Mesenchymal stem cell (in vitro differentiated cells and primary cell): ENCODE measurements around the gene NUCB2.

Source experiments
- DNase-seq: peaks from one replicate; pipeline ENCODE4 v3.0.0-alpha.2; 2013
- H2AFZ ChIP-seq: one replicate; pipeline ENCODE4 v1.6.1; 2013; ENCODE audit warnings: low read depth, mild to moderate bottlenecking, control low read depth, inconsistent platforms, low read length, moderate library complexity
- H2AK5ac ChIP-seq: 2 replicates; pipeline ENCODE4 v1.6.1; 2013; ENCODE audit warnings: low read length, moderate library complexity, mild to moderate bottlenecking, inconsistent platforms; ENCODE audit not compliant: severe bottlenecking
- H2BK120ac ChIP-seq: one replicate; pipeline ENCODE4 v1.6.1; 2013; ENCODE audit warnings: low read depth, mild to moderate bottlenecking, inconsistent platforms, low read length, moderate library complexity
- H2BK12ac ChIP-seq, 2 experiments: one replicate each; pipeline ENCODE4 v1.6.1; 2013; ENCODE audit warnings: inconsistent platforms in 2 of 2, low read length in 2 of 2, mild to moderate bottlenecking in 2 of 2, moderate library complexity in 2 of 2, control low read depth in 1 of 2
- H2BK15ac ChIP-seq: one replicate; pipeline ENCODE4 v1.6.1; 2013; ENCODE audit warnings: mild to moderate bottlenecking, low read depth, inconsistent platforms; ENCODE audit not compliant: poor library complexity, severe bottlenecking
- H2BK5ac ChIP-seq: 2 replicates; pipeline ENCODE4 v1.6.1; 2013; ENCODE audit warnings: low read depth, mild to moderate bottlenecking, low read length, control low read depth, inconsistent platforms; ENCODE audit not compliant: poor library complexity, severe bottlenecking
- H3K14ac ChIP-seq, 2 experiments: one replicate each; pipeline ENCODE4 v1.6.1; 2013; ENCODE audit warnings: inconsistent platforms in 2 of 2, low read length in 2 of 2, control low read depth in 1 of 2, mild to moderate bottlenecking in 1 of 2, moderate library complexity in 1 of 2
- H3K18ac ChIP-seq, 2 experiments: one replicate each; pipeline ENCODE4 v1.6.1; 2013; ENCODE audit warnings: inconsistent platforms in 2 of 2, low read length in 2 of 2, control low read depth in 1 of 2, low read depth in 1 of 2, mild to moderate bottlenecking in 1 of 2
- H3K23ac ChIP-seq, 2 experiments: one replicate each; pipeline ENCODE4 v1.6.1; 2013; ENCODE audit warnings: inconsistent platforms in 2 of 2, low read length in 2 of 2, mild to moderate bottlenecking in 2 of 2, moderate library complexity in 2 of 2, control low read depth in 1 of 2
- H3K27ac ChIP-seq: 2 replicates; pipeline ENCODE4 v1.5.1; 2013; ENCODE audit warnings: mild to moderate bottlenecking, moderate library complexity, low read length, control low read depth, inconsistent platforms; ENCODE audit not compliant: poor library complexity, severe bottlenecking
- H3K27me3 ChIP-seq, 2 experiments: 2 replicates each; pipeline versions ENCODE4 v1.6.1 to v1.7.0; 2013; ENCODE audit warnings: low read length in 2 of 2, mild to moderate bottlenecking in 2 of 2, moderate library complexity in 2 of 2, control low read depth in 1 of 2, inconsistent platforms in 1 of 2; ENCODE audit not compliant: control insufficient read depth in 1 of 2, insufficient read depth in 1 of 2
- H3K36me3 ChIP-seq, 2 experiments: 2 replicates each; pipeline versions ENCODE4 v1.6.1 to v1.7.0; 2013; ENCODE audit warnings: low read length in 2 of 2, control low read depth in 1 of 2, inconsistent platforms in 1 of 2, low read depth in 1 of 2, mild to moderate bottlenecking in 1 of 2; ENCODE audit not compliant: insufficient read depth in 2 of 2, control insufficient read depth in 1 of 2
- H3K4ac ChIP-seq, 2 experiments: one replicate each; pipeline ENCODE4 v1.6.1; 2013; ENCODE audit warnings: inconsistent platforms in 2 of 2, low read length in 2 of 2, mild to moderate bottlenecking in 2 of 2, moderate library complexity in 2 of 2, control low read depth in 1 of 2, low read depth in 1 of 2
- H3K4me1 ChIP-seq: 2 replicates; pipeline ENCODE4 v1.6.1; 2013; ENCODE audit warnings: low read depth, low read length, control low read depth; ENCODE audit not compliant: control insufficient read depth, insufficient read depth
- H3K4me2 ChIP-seq: 2 replicates; pipeline ENCODE4 v1.6.1; 2013; ENCODE audit warnings: low read length, mild to moderate bottlenecking, inconsistent platforms; ENCODE audit not compliant: poor library complexity, severe bottlenecking
- H3K4me3 ChIP-seq, 2 experiments: 2 replicates each; pipeline versions ENCODE4 v1.5.1 to v1.7.0; 2013; ENCODE audit warnings: low read length in 2 of 2, mild to moderate bottlenecking in 2 of 2, control low read depth in 1 of 2, low read depth in 1 of 2; ENCODE audit not compliant: insufficient read depth in 1 of 2
- H3K79me1 ChIP-seq: replicated peaks from 2 replicates; pipeline ENCODE4 v1.6.1; 2013; ENCODE audit warnings: mild to moderate bottlenecking, control low read depth, low read length, inconsistent platforms; ENCODE audit not compliant: poor library complexity, severe bottlenecking
- H3K9ac ChIP-seq: 2 replicates; pipeline ENCODE4 v1.7.0; 2013; ENCODE audit warnings: mild to moderate bottlenecking, low read length, moderate library complexity
- H3K9me3 ChIP-seq: 2 replicates; pipeline ENCODE4 v1.7.0; 2013; ENCODE audit warnings: mild to moderate bottlenecking, low read length; ENCODE audit not compliant: control insufficient read depth
- H4K8ac ChIP-seq: one replicate; pipeline ENCODE4 v1.6.1; 2013; ENCODE audit warnings: inconsistent platforms, mild to moderate bottlenecking, low read length, moderate library complexity
- H4K91ac ChIP-seq: one replicate; pipeline ENCODE4 v1.6.1; 2013; ENCODE audit warnings: mild to moderate bottlenecking, low read length, inconsistent platforms
- WGBS: methylation state at CpG from one replicate; pipeline ENCODE4 v1.1.7; 2013; ENCODE audit warnings: mixed read lengths; 5-methylcytosine and 5-hydroxymethylcytosine counted together

Gene NUCB2

DNA sequence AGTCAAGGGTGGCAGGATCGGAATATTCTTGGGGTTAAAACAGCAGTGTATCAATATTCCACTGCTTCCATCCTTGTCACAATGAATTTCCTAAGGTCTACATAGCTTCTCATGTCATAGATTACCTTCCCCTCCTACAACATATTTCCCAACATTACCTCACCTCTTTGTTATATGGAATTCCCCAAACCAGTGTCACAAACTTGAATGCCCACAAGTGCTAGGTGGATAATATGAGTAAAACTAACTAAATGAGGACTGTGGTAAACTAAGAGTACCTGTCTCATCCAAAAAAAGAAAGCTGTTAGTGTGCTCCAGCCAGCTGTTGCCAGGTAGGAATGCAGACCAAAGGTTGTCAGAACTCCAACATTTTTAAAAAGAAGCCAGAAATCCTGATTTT is 17.0 kb upstream of the NUCB2 start:
- Histone ChIP-seq H3K18ac (no peak overlapping the region), H2BK120ac (no peak overlapping the region), H3K27me3 (no peaks in the 10 kb centered on the region), H3K23ac (no peak overlapping the region), H3K4me3 (no peak overlapping the region), H2BK12ac (no peak overlapping the region), H3K4me1 (peaks cover 1% of the 10 kb centered on the region), H2AFZ (no peak overlapping the region), H3K36me3 (no peaks in the 10 kb centered on the region), H3K14ac (no peak overlapping the region), H3K9ac (no peak overlapping the region), H3K79me1 (no peaks in the 10 kb centered on the region), H3K4me2 (no peak overlapping the region), H2AK5ac (no peak overlapping the region), H2BK5ac (no peak overlapping the region), H3K9me3 (no peaks in the 10 kb centered on the region), H3K4ac (no peak overlapping the region), H2BK15ac (no peak overlapping the region), H3K27ac (no peak overlapping the region), H4K8ac (no peak overlapping the region), H4K91ac (no peak overlapping the region)
- WGBS = 100% methylated on average over 1 of the region's 1 CpG
- no peak for DNase-seq

DNA sequence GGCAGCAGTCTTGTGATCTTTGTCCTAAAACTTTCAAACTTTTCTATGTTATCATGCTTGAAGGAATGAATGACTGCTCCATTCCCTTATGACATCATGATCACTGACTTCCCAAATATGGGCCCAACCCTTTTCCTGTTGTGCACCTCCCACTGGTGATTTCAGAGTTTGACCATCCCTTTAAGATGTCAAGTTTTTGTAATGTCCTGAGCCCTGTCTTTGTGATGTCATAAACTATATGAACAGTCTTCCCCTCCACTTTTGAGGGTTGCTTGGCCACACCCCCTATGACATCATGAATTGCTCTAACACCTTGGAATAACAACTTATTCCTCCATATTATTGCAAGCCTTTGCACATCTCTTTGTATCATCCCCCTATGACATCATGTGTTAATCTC is 16.5 kb upstream of the NUCB2 start:
- Histone ChIP-seq H3K4me2 (no peak overlapping the region), H2BK12ac (no peak overlapping the region), H3K4ac (no peak overlapping the region), H2AFZ (no peak overlapping the region), H3K27me3 (no peaks in the 10 kb centered on the region), H3K79me1 (no peaks in the 10 kb centered on the region), H2BK5ac (no peak overlapping the region), H3K36me3 (no peaks in the 10 kb centered on the region), H3K18ac (no peak overlapping the region), H2BK15ac (no peak overlapping the region), H3K4me3 (no peak overlapping the region), H3K23ac (no peak overlapping the region), H4K91ac (no peak overlapping the region), H3K4me1 (peaks cover 1% of the 10 kb centered on the region), H3K9me3 (no peaks in the 10 kb centered on the region), H3K9ac (no peak overlapping the region), H3K14ac (no peak overlapping the region), H2BK120ac (no peak overlapping the region), H4K8ac (no peak overlapping the region), H3K27ac (no peak overlapping the region), H2AK5ac (no peak overlapping the region)
- DNase-seq = no peak

DNA sequence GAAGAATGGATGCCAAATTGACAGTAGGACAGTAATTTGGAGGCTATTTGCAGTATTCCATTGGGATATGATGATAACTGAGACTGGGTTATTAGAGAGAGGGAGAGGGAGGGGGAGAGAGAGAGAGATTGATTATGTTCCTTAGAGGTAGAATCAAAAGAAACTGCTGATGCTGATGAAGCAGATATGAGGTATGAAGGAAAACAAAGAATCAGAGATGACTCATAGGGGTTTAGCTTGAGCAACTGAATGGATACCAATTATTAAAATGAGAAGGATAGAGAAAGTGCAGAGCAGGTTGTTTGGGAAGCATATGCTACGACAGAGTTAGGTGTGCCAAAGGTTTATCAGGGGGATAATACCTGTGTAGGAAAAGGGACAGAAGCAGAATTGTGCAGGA is 12.8 kb upstream of the NUCB2 start:
- no peak overlapping the region for H2BK120ac ChIP-seq
- H3K9me3 ChIP-seq = no peaks in the 10 kb centered on the region

GRCh38 chr11:17266781-17267180 is 9.8 kb upstream of the NUCB2 start:
- Histone ChIP-seq H3K9ac (no peak overlapping the region), H3K14ac (no peak overlapping the region), H2AFZ (no peak overlapping the region), H3K27ac (no peak overlapping the region), H3K36me3 (no peaks in the 10 kb centered on the region), H3K9me3 (no peaks in the 10 kb centered on the region), H4K91ac (no peak overlapping the region), H3K4me1 (no peaks in the 10 kb centered on the region), H2BK5ac (no peak overlapping the region), H2BK12ac (no peak overlapping the region), H3K4me2 (no peak overlapping the region), H3K18ac (no peak overlapping the region), H3K4me3 (no peak overlapping the region), H2BK120ac (no peak overlapping the region), H3K27me3 (no peaks in the 10 kb centered on the region), H3K79me1 (no peaks in the 10 kb centered on the region), H3K23ac (no peak overlapping the region), H3K4ac (no peak overlapping the region), H4K8ac (no peak overlapping the region), H2BK15ac (no peak overlapping the region), H2AK5ac (no peak overlapping the region)
- DNase-seq = no peak
- WGBS = 94% methylated on average over 4 of the region's 5 CpGs

More for the DNA sequence above, 12.8 kb upstream of the NUCB2 start:
- Histone ChIP-seq H3K18ac (no peak overlapping the region), H2BK12ac (no peak overlapping the region), H3K27me3 (no peaks in the 10 kb centered on the region), H2AFZ (no peak overlapping the region), H3K4me2 (no peak overlapping the region), H3K4me3 (no peak overlapping the region), H2AK5ac (no peak overlapping the region), H2BK15ac (no peak overlapping the region), H3K79me1 (no peaks in the 10 kb centered on the region), H3K23ac (no peak overlapping the region), H3K9ac (no peak overlapping the region), H3K27ac (no peak overlapping the region), H4K91ac (no peak overlapping the region), H3K14ac (no peak overlapping the region), H3K4ac (no peak overlapping the region), H3K36me3 (no peaks in the 10 kb centered on the region), H3K4me1 (no peaks in the 10 kb centered on the region), H4K8ac (no peak overlapping the region), H2BK5ac (no peak overlapping the region)
- DNase-seq = no peak
- WGBS = 81% methylated on average over 1 of the region's 1 CpG
